ENCODE data around the gene VPS13A.
"Not testable (repeated sequence)": the region's sequence is repeated elsewhere in the genome, so short reads cannot be mapped to it uniquely, and the experiment has no call there.

VPS13A gene

GRCh38 chr9:77328102-77328501 is 150.8 kb downstream of the VPS13A start:
- Histone ChIP-seq H3K9ac (ENCODE audit: low read length in 5 of 5) (no peak overlapping the region), H3K9me3 (ENCODE audit: control insufficient read depth in 5 of 5, low read length in 5 of 5) (peaks cover 0 to 4% (median 0%) of the 10 kb centered on the region in 5 donors), H3K27me3 (ENCODE audit: control insufficient read depth in 5 of 5, insufficient read depth in 4 of 5, low read length in 5 of 5) (no peaks in the 10 kb centered on the region), H3K27ac (ENCODE audit: low read depth, low read length) (no peak overlapping the region), H3K36me3 (ENCODE audit: control insufficient read depth in 5 of 5, insufficient read depth in 5 of 5, low read length in 5 of 5) (peaks cover 4 to 18% (median 10%) of the 10 kb centered on the region in 5 donors), H3K4me3 (ENCODE audit: low read depth in 1 of 5, low read length in 5 of 5) (no peak overlapping the region), H3K4me1 (ENCODE audit: control insufficient read depth in 5 of 5, insufficient read depth in 5 of 5, low read length in 5 of 5) (no peaks in the 10 kb centered on the region)

- Histone ChIP-seq H3K36me3 (ENCODE audit: control insufficient read depth in 5 of 5, insufficient read depth in 5 of 5, low read length in 5 of 5) (peaks cover 12 to 25% (median 22%) of the 10 kb centered on the region in 5 donors), H3K9me3 (ENCODE audit: control insufficient read depth in 5 of 5, low read length in 5 of 5) (no peaks in the 10 kb centered on the region), H3K4me1 (ENCODE audit: control insufficient read depth in 5 of 5, insufficient read depth in 5 of 5, low read length in 5 of 5) (no peaks in the 10 kb centered on the region), H3K9ac (ENCODE audit: low read length in 5 of 5) (no peak overlapping the region), H3K4me3 (ENCODE audit: low read depth in 1 of 5, low read length in 5 of 5) (no peak overlapping the region), H3K27me3 (ENCODE audit: control insufficient read depth in 5 of 5, insufficient read depth in 4 of 5, low read length in 5 of 5) (no peaks in the 10 kb centered on the region), H3K27ac (ENCODE audit: low read depth, low read length) (no peak overlapping the region)
Measured at GRCh38 chr9:77370064-77370463, 192.7 kb downstream of the VPS13A start.

- Histone ChIP-seq H3K9ac (ENCODE audit: low read length in 5 of 5) (no peak overlapping the region), H3K4me1 (ENCODE audit: control insufficient read depth in 5 of 5, insufficient read depth in 5 of 5, low read length in 5 of 5) (no peaks in the 10 kb centered on the region), H3K9me3 (ENCODE audit: control insufficient read depth in 5 of 5, low read length in 5 of 5) (no peaks in the 10 kb centered on the region), H3K27ac (ENCODE audit: low read depth, low read length) (no peak overlapping the region), H3K27me3 (ENCODE audit: control insufficient read depth in 5 of 5, insufficient read depth in 4 of 5, low read length in 5 of 5) (no peaks in the 10 kb centered on the region), H3K4me3 (ENCODE audit: low read depth in 1 of 5, low read length in 5 of 5) (no peak overlapping the region), H3K36me3 (ENCODE audit: control insufficient read depth in 5 of 5, insufficient read depth in 5 of 5, low read length in 5 of 5) (peaks cover 7 to 21% (median 14%) of the 10 kb centered on the region in 5 donors)
Measured at GRCh38 chr9:77374266-77374665, 196.9 kb downstream of the VPS13A start.

- no peaks in the 10 kb centered on the region for H3K4me1 ChIP-seq (ENCODE audit: control insufficient read depth in 5 of 5, insufficient read depth in 5 of 5, low read length in 5 of 5)
- H3K27ac ChIP-seq (ENCODE audit: low read depth, low read length) = no peak overlapping the region
- H3K4me3 ChIP-seq (ENCODE audit: low read depth in 1 of 5, low read length in 5 of 5) = no peak overlapping the region
- H3K36me3 ChIP-seq (ENCODE audit: control insufficient read depth in 5 of 5, insufficient read depth in 5 of 5, low read length in 5 of 5) = peaks cover 4% of the 10 kb centered on the region in 5 donors
- H3K27me3 ChIP-seq (ENCODE audit: control insufficient read depth in 5 of 5, insufficient read depth in 4 of 5, low read length in 5 of 5) = no peaks in the 10 kb centered on the region
- H3K9ac ChIP-seq (ENCODE audit: low read length in 5 of 5) = no peak overlapping the region
- no peaks in the 10 kb centered on the region for H3K9me3 ChIP-seq (ENCODE audit: control insufficient read depth in 5 of 5, low read length in 5 of 5)
Measured at GRCh38 chr9:77375956-77376532, 198.7 kb downstream of the VPS13A start.

GRCh38 chr9:77384406-77384805 is 207.1 kb downstream of the VPS13A start:
- Histone ChIP-seq H3K4me1 (ENCODE audit: control insufficient read depth in 5 of 5, insufficient read depth in 5 of 5, low read length in 5 of 5) (peaks cover 0 to 3% (median 0%) of the 10 kb centered on the region in 5 donors), H3K36me3 (ENCODE audit: control insufficient read depth in 5 of 5, insufficient read depth in 5 of 5, low read length in 5 of 5) (peaks cover 0 to 10% (median 3%) of the 10 kb centered on the region in 5 donors), H3K9ac (ENCODE audit: low read length in 5 of 5) (no peak overlapping the region), H3K27ac (ENCODE audit: low read depth, low read length) (no peak overlapping the region), H3K4me3 (ENCODE audit: low read depth in 1 of 5, low read length in 5 of 5) (no peak overlapping the region), H3K9me3 (ENCODE audit: control insufficient read depth in 5 of 5, low read length in 5 of 5) (peaks cover 0 to 2% (median 0%) of the 10 kb centered on the region in 5 donors), H3K27me3 (ENCODE audit: control insufficient read depth in 5 of 5, insufficient read depth in 4 of 5, low read length in 5 of 5) (no peaks in the 10 kb centered on the region)

GRCh38 chr9:77386187-77386586 is 208.9 kb downstream of the VPS13A start:
- no peaks in the 10 kb centered on the region for H3K27me3 ChIP-seq (ENCODE audit: control insufficient read depth in 5 of 5, insufficient read depth in 4 of 5, low read length in 5 of 5)
- H3K9ac ChIP-seq (ENCODE audit: low read length in 5 of 5) = no peak overlapping the region
- H3K27ac ChIP-seq (ENCODE audit: low read depth, low read length) = no peak overlapping the region
- no peak overlapping the region for H3K4me3 ChIP-seq (ENCODE audit: low read depth in 1 of 5, low read length in 5 of 5)
- peaks cover 0 to 3% (median 0%) of the 10 kb centered on the region in 5 donors for H3K4me1 ChIP-seq (ENCODE audit: control insufficient read depth in 5 of 5, insufficient read depth in 5 of 5, low read length in 5 of 5)
- peaks cover 0 to 16% (median 3%) of the 10 kb centered on the region in 5 donors for H3K36me3 ChIP-seq (ENCODE audit: control insufficient read depth in 5 of 5, insufficient read depth in 5 of 5, low read length in 5 of 5)
- peaks cover 0 to 1% (median 0%) of the 10 kb centered on the region in 5 donors for H3K9me3 ChIP-seq (ENCODE audit: control insufficient read depth in 5 of 5, low read length in 5 of 5)

GRCh38 chr9:77391834-77392233 is 214.5 kb downstream of the VPS13A start:
- Histone ChIP-seq H3K27me3 (ENCODE audit: control insufficient read depth in 5 of 5, insufficient read depth in 4 of 5, low read length in 5 of 5) (no peaks in the 10 kb centered on the region), H3K27ac (ENCODE audit: low read depth, low read length) (no peak overlapping the region), H3K4me3 (ENCODE audit: low read depth in 1 of 5, low read length in 5 of 5) (no peak overlapping the region), H3K9ac (ENCODE audit: low read length in 5 of 5) (no peak overlapping the region), H3K36me3 (ENCODE audit: control insufficient read depth in 5 of 5, insufficient read depth in 5 of 5, low read length in 5 of 5) (peaks cover 0 to 5% (median 0%) of the 10 kb centered on the region in 5 donors), H3K9me3 (ENCODE audit: control insufficient read depth in 5 of 5, low read length in 5 of 5) (no peaks in the 10 kb centered on the region), H3K4me1 (ENCODE audit: control insufficient read depth in 5 of 5, insufficient read depth in 5 of 5, low read length in 5 of 5) (no peaks in the 10 kb centered on the region)

- Histone ChIP-seq H3K27me3 (ENCODE audit: control insufficient read depth in 5 of 5, insufficient read depth in 4 of 5, low read length in 5 of 5) (no peaks in the 10 kb centered on the region), H3K4me3 (ENCODE audit: low read depth in 1 of 5, low read length in 5 of 5) (no peak overlapping the region), H3K9ac (ENCODE audit: low read length in 5 of 5) (no peak overlapping the region), H3K4me1 (ENCODE audit: control insufficient read depth in 5 of 5, insufficient read depth in 5 of 5, low read length in 5 of 5) (no peaks in the 10 kb centered on the region), H3K9me3 (ENCODE audit: control insufficient read depth in 5 of 5, low read length in 5 of 5) (no peaks in the 10 kb centered on the region), H3K36me3 (ENCODE audit: control insufficient read depth in 5 of 5, insufficient read depth in 5 of 5, low read length in 5 of 5) (peaks cover 0 to 5% (median 0%) of the 10 kb centered on the region in 5 donors), H3K27ac (ENCODE audit: low read depth, low read length) (no peak overlapping the region)
Measured at GRCh38 chr9:77392328-77392727, 215.0 kb downstream of the VPS13A start.

- not testable (repeated sequence) for H3K27me3 ChIP-seq (ENCODE audit: control insufficient read depth in 5 of 5, insufficient read depth in 4 of 5, low read length in 5 of 5); H3K9ac ChIP-seq (ENCODE audit: low read length in 5 of 5); H3K4me1 ChIP-seq (ENCODE audit: control insufficient read depth in 5 of 5, insufficient read depth in 5 of 5, low read length in 5 of 5); H3K9me3 ChIP-seq (ENCODE audit: control insufficient read depth in 5 of 5, low read length in 5 of 5); H3K4me3 ChIP-seq (ENCODE audit: low read depth in 1 of 5, low read length in 5 of 5); H3K36me3 ChIP-seq (ENCODE audit: control insufficient read depth in 5 of 5, insufficient read depth in 5 of 5, low read length in 5 of 5); H3K27ac ChIP-seq (ENCODE audit: low read depth, low read length)
Measured at GRCh38 chr9:77398581-77398980, 221.2 kb downstream of the VPS13A start.

GRCh38 chr9:77399964-77400363 is 222.6 kb downstream of the VPS13A start:
- Histone ChIP-seq H3K4me1 (ENCODE audit: control insufficient read depth in 5 of 5, insufficient read depth in 5 of 5, low read length in 5 of 5) (no peaks in the 10 kb centered on the region), H3K9me3 (ENCODE audit: control insufficient read depth in 5 of 5, low read length in 5 of 5) (no peaks in the 10 kb centered on the region), H3K27me3 (ENCODE audit: control insufficient read depth in 5 of 5, insufficient read depth in 4 of 5, low read length in 5 of 5) (no peaks in the 10 kb centered on the region), H3K9ac (ENCODE audit: low read length in 5 of 5) (no peak overlapping the region), H3K4me3 (ENCODE audit: low read depth in 1 of 5, low read length in 5 of 5) (no peak overlapping the region), H3K27ac (ENCODE audit: low read depth, low read length) (no peak overlapping the region), H3K36me3 (ENCODE audit: control insufficient read depth in 5 of 5, insufficient read depth in 5 of 5, low read length in 5 of 5) (peaks cover 0 to 10% (median 0%) of the 10 kb centered on the region in 5 donors)
